Astrocyte (in vitro differentiated cells and primary cell): ENCODE results near the gene ROR1. TPM values are rescaled to one million over a fixed set of nuclear protein-coding genes. Genes with fewer than 3 reads are reported as not detected.

Experiments
- DNase-seq: peaks from one replicate; pipeline ENCODE4 v3.0.0-alpha.2; 2010; ENCODE audit warnings: low read depth
- FAIRE-seq: peaks from 2 replicates; lab custom pipeline; 2011; peaks lifted over from hg19 to GRCh38; lab: Jason Lieb, UNC
- H2AFZ ChIP-seq: 2 replicates; pipeline ENCODE4 v1.6.0; 2012; ENCODE audit warnings: low read depth, low read length, inconsistent platforms
- H3K27ac ChIP-seq: 2 replicates; pipeline ENCODE4 v1.5.1; 2011; ENCODE audit warnings: low read depth, low read length, inconsistent platforms
- H3K27me3 ChIP-seq: 2 replicates; pipeline ENCODE4 v1.6.0; 2011; ENCODE audit warnings: low read length, inconsistent platforms; ENCODE audit not compliant: insufficient read depth
- H3K36me3 ChIP-seq: 2 replicates; pipeline ENCODE4 v1.5.1; 2011; ENCODE audit warnings: low read length, inconsistent platforms; ENCODE audit not compliant: insufficient read depth
- H3K4me1 ChIP-seq: 2 replicates; pipeline ENCODE4 v1.5.1; 2011; ENCODE audit warnings: low read length, inconsistent platforms; ENCODE audit not compliant: insufficient read depth
- H3K4me2 ChIP-seq: 2 replicates; pipeline ENCODE4 v1.6.0; 2012; ENCODE audit warnings: low read length, inconsistent platforms
- H3K4me3 ChIP-seq: 2 replicates; pipeline ENCODE4 v1.5.1; 2011; ENCODE audit warnings: low read depth, mild to moderate bottlenecking, low read length, inconsistent platforms; ENCODE audit not compliant: insufficient read depth
- H3K79me2 ChIP-seq: 2 replicates; pipeline ENCODE4 v1.6.0; 2012; ENCODE audit warnings: mild to moderate bottlenecking, low read length, inconsistent platforms; ENCODE audit not compliant: insufficient read depth
- H3K9ac ChIP-seq: 2 replicates; pipeline ENCODE4 v1.6.0; 2012; ENCODE audit warnings: mild to moderate bottlenecking, low read length, inconsistent platforms
- H3K9me3 ChIP-seq: 2 replicates; pipeline ENCODE4 v1.5.1; 2012; ENCODE audit warnings: low read depth, mild to moderate bottlenecking, low read length, inconsistent platforms; ENCODE audit not compliant: insufficient read depth
- H4K20me1 ChIP-seq: 2 replicates; pipeline ENCODE4 v1.6.0; 2012; ENCODE audit warnings: low read length, inconsistent platforms; ENCODE audit not compliant: insufficient read depth
- H3K27ac Mint-ChIP-seq: one replicate; pipeline ENCODE4 v1.8.0; 2021; ENCODE audit warnings: mild to moderate bottlenecking, mixed read lengths; ENCODE audit not compliant: unreplicated experiment
- H3K27me3 Mint-ChIP-seq: one replicate; pipeline ENCODE4 v1.8.0; 2021; ENCODE audit warnings: low read depth, mixed read lengths; ENCODE audit not compliant: unreplicated experiment
- H3K36me3 Mint-ChIP-seq: one replicate; pipeline ENCODE4 v1.8.0; 2021; ENCODE audit warnings: low read depth, mixed read lengths; ENCODE audit not compliant: unreplicated experiment
- H3K4me1 Mint-ChIP-seq: one replicate; pipeline ENCODE4 v1.8.0; 2021; ENCODE audit warnings: low read depth, mixed read lengths; ENCODE audit not compliant: unreplicated experiment
- H3K4me3 Mint-ChIP-seq: one replicate; pipeline ENCODE4 v1.8.0; 2021; ENCODE audit warnings: mild to moderate bottlenecking, moderate library complexity, mixed read lengths; ENCODE audit not compliant: unreplicated experiment
- H3K9me3 Mint-ChIP-seq: one replicate; pipeline ENCODE4 v1.8.0; 2021; ENCODE audit warnings: mild to moderate bottlenecking, mixed read lengths; ENCODE audit not compliant: unreplicated experiment
- EZH2 ChIP-seq: IDR thresholded peaks from 2 replicates; pipeline ENCODE4 v1.6.1; 2012; ENCODE audit warnings: mild to moderate bottlenecking, low read length, inconsistent platforms; ENCODE audit not compliant: insufficient read depth
- total RNA-seq: library from RNA; stranded (reverse); gene quantifications from 2 replicates; pipeline ENCODE4 v1.2.1, GENCODE V29; 2021
- TF ChIP-seq, protein P1 (sequence below): IDR thresholded peaks from 2 replicates; pipeline ENCODE4 v1.5.1; 2011; ENCODE audit warnings: low read depth, mild to moderate bottlenecking, inconsistent platforms, low read length, moderate library complexity; ENCODE audit not compliant: insufficient read depth

Gene ROR1
- total RNA-seq, 1 donor from 2014 or later = 38.3 TPM

DNA sequence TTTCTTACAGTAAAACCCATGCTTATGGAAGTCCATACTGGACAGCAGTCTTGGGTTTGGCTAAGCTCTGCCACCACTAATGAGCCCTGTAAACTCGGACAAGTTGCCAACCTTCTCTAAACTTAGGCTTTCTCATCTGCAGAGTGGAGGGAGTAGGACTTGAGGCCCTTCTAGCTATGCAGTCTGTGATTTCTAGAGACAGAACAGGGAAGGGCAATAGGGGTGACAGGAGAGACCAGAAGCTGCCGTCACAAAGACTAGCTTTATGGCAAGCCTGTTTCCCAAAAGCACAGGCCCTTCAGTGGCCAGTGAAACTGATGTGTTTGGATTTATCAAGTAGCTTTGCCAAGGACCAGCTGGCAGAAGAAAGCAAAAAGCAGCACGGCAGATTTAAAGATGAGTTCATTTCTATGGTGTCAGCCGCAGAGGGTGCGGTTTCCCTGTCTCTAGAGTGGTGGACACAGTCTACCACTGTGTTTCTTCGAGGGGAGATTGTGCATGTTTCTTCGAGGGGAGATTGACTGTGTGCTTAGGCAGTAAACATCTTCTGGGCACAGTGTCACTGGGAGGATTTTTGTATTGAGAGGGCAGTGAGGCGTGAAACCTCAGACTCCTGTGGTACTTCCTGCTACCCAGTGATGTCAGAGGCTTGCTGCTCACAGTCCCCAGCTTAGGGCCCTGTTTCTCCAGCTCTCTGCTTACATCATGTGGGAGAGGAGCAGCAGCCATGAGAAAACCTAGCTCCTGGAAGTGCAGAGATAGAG lies 119.0 kb downstream of the ROR1 start:
- peak; percentile 92 for DNase-seq
- H3K36me3 ChIP-seq = no peaks in the 10 kb centered on the region
- Mint-ChIP-seq H3K27me3 (no peaks in the 10 kb centered on the region), H3K36me3 (peaks cover 2% of the 10 kb centered on the region), H3K27ac (peak overlapping the region; percentile 35), H3K4me3 (no peak overlapping the region), H3K9me3 (no peaks in the 10 kb centered on the region), H3K4me1 (peaks cover 35% of the 10 kb centered on the region)
- H3K9ac ChIP-seq = no peak overlapping the region
- peaks cover 16% of the 10 kb centered on the region for H3K4me1 ChIP-seq
- H3K9me3 ChIP-seq = no peaks in the 10 kb centered on the region
- H3K27me3 ChIP-seq = no peaks in the 10 kb centered on the region
- FAIRE-seq = peak; percentile 65
- TF ChIP-seq EZH2 = no peak
- TF ChIP-seq, protein P1, sequence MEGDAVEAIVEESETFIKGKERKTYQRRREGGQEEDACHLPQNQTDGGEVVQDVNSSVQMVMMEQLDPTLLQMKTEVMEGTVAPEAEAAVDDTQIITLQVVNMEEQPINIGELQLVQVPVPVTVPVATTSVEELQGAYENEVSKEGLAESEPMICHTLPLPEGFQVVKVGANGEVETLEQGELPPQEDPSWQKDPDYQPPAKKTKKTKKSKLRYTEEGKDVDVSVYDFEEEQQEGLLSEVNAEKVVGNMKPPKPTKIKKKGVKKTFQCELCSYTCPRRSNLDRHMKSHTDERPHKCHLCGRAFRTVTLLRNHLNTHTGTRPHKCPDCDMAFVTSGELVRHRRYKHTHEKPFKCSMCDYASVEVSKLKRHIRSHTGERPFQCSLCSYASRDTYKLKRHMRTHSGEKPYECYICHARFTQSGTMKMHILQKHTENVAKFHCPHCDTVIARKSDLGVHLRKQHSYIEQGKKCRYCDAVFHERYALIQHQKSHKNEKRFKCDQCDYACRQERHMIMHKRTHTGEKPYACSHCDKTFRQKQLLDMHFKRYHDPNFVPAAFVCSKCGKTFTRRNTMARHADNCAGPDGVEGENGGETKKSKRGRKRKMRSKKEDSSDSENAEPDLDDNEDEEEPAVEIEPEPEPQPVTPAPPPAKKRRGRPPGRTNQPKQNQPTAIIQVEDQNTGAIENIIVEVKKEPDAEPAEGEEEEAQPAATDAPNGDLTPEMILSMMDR = no peak
- peak overlapping the region; percentile 50 for H3K27ac ChIP-seq
- peaks cover 10% of the 10 kb centered on the region for H3K79me2 ChIP-seq
- H4K20me1 ChIP-seq = no peaks in the 10 kb centered on the region
- no peak overlapping the region for H3K4me3 ChIP-seq
- no peak overlapping the region for H2AFZ ChIP-seq
- H3K4me2 ChIP-seq = peak overlapping the region; percentile 20

DNA sequence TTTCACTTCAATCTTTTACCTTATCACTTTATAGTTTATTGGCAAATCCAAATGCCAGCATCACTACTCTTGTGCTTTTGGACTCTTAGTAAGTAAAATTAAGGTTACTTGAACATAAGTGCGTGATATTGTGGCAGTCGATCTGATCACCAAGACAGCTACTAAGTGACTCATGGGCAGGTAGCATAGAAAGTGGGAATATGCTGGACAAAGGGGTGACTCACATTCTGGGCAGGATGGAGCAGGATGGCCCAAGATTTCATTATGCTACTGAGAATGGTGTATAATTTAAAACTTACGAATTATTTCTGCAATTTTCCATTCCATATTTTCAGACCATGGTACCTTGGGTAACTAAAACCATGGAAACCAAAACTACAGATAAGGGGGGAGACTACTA lies 120.2 kb downstream of the ROR1 start:
- peaks cover 3% of the 10 kb centered on the region for H3K36me3 Mint-ChIP-seq
- DNase-seq = peak; percentile 40
- Histone ChIP-seq H3K9ac (no peak overlapping the region), H3K4me1 (peaks cover 16% of the 10 kb centered on the region), H2AFZ (no peak overlapping the region), H3K27ac (peak overlapping the region; percentile 50), H3K27me3 (no peaks in the 10 kb centered on the region), H3K9me3 (no peaks in the 10 kb centered on the region), H3K36me3 (no peaks in the 10 kb centered on the region), H4K20me1 (no peaks in the 10 kb centered on the region), H3K4me3 (no peak overlapping the region), H3K79me2 (peaks cover 10% of the 10 kb centered on the region), H3K4me2 (no peak overlapping the region)
- TF ChIP-seq EZH2 = no peak
- TF ChIP-seq, protein P1 = no peak
- FAIRE-seq = no peak
- H3K27me3 Mint-ChIP-seq = no peaks in the 10 kb centered on the region
- peaks cover 34% of the 10 kb centered on the region for H3K4me1 Mint-ChIP-seq
- no peak overlapping the region for H3K4me3 Mint-ChIP-seq
- H3K27ac Mint-ChIP-seq = no peak overlapping the region
- H3K9me3 Mint-ChIP-seq = no peaks in the 10 kb centered on the region

DNA sequence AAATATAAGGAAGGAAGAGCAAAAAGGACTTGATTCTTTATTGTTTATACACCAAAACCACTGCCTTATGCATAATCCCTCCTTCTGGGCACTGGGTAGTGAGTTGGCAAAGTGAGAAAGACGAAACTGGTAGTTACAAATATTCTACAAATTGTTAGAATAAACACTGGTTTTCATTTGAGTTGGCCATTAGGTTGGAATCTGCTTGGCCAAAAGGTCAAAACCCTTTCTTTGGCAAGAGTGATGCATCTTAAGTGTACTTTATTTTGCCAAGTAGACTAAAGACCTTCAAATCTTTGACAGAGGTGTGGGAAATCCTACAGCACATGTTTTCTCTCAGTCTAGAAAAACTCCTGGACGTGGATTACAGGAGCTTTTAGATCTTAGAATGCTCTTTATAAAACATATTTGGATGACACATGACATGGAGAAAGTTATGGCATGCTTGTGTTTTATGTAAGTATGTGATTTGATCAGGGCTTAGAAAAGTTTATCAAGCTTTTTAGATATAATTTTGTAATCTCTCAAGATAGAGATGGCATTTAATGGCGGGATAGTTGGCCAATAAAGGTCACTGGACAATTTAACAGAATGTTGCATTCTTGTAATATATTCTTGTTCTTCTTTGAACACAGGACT lies 120.9 kb downstream of the ROR1 start:
- no peak for FAIRE-seq

More for the DNA sequence above, 120.9 kb downstream of the ROR1 start:
- peaks cover 10% of the 10 kb centered on the region for H3K79me2 ChIP-seq
- H3K27ac ChIP-seq = no peak overlapping the region
- H3K4me2 ChIP-seq = no peak overlapping the region
- no peaks in the 10 kb centered on the region for H3K27me3 ChIP-seq
- Mint-ChIP-seq H3K9me3 (no peaks in the 10 kb centered on the region), H3K4me1 (peaks cover 35% of the 10 kb centered on the region), H3K27me3 (no peaks in the 10 kb centered on the region), H3K27ac (no peak overlapping the region), H3K36me3 (peaks cover 3% of the 10 kb centered on the region), H3K4me3 (no peak overlapping the region)
- no peaks in the 10 kb centered on the region for H3K36me3 ChIP-seq
- no peak overlapping the region for H3K4me3 ChIP-seq
- H2AFZ ChIP-seq = no peak overlapping the region
- no peaks in the 10 kb centered on the region for H4K20me1 ChIP-seq
- peaks cover 16% of the 10 kb centered on the region for H3K4me1 ChIP-seq
- no peak for DNase-seq
- TF ChIP-seq EZH2 = no peak
- TF ChIP-seq, protein P1 = no peak
- H3K9me3 ChIP-seq = no peaks in the 10 kb centered on the region
- H3K9ac ChIP-seq = no peak overlapping the region
